Adrenal gland (tissue), 12 donors: ENCODE data around the gene TEX22. TPM values are rescaled to one million over a fixed set of nuclear protein-coding genes. Genes with fewer than 3 reads are reported as not detected.
A peak's percentile ranks its signal among the peaks of the same experiment; 100 is the strongest.

ENCODE experiments used
- DNase-seq, 7 donors: peaks; one replicate each; pipeline ENCODE4 v3.0.0-alpha.2; 2019 to 2020
- H3K27ac ChIP-seq, 5 donors: fragments of 200-600 bp; sonication (generic) in 4 of 5; 1 replicate in 3 of 5; 2 replicates in 2 of 5; pipeline versions ENCODE4 v1.5.1 to v1.8.0; 2016 to 2020; ENCODE audit warnings: mild to moderate bottlenecking in 1 of 5
- H3K27me3 ChIP-seq: fragments of 200-600 bp; 2 replicates; pipeline ENCODE4 v1.8.0; 2021
- H3K36me3 ChIP-seq, 2 donors: fragments of 200-600 bp; replicated peaks in 1 of 2; 1 replicate in 1 of 2; 2 replicates in 1 of 2; pipeline versions ENCODE4 v1.5.1 to v1.8.0; 2018 to 2022
- H3K4me1 ChIP-seq, 2 donors: fragments of 200-600 bp; replicated peaks in 1 of 2; 1 replicate in 1 of 2; 2 replicates in 1 of 2; pipeline versions ENCODE4 v1.5.1 to v1.8.0; 2018 to 2021
- H3K4me3 ChIP-seq, 4 donors: fragments of 200-600 bp; sonication (generic) in 3 of 4; one replicate each; pipeline ENCODE4 v1.5.1; 2016 to 2018
- H3K9me3 ChIP-seq, 3 donors: fragments of 200-600 bp; sonication (generic) in 1 of 3; replicated peaks in 1 of 3; 1 replicate in 2 of 3; 2 replicates in 1 of 3; pipeline versions ENCODE4 v1.5.1 to v1.8.0; 2016 to 2021
- POLR2A ChIP-seq, 2 donors: fragments of 450-650 bp; IDR thresholded peaks; one replicate each; pipeline ENCODE4 v1.6.1; 2017; ENCODE audit warnings: antibody characterized with exemption in 2 of 2, mild to moderate bottlenecking in 2 of 2, moderate library complexity in 1 of 2
- WGBS, 4 donors: extraction: QIAGEN DNeasy Blood & Tissue Kit in 2 of 4; methylation state at CpG; one replicate each; pipeline versions ENCODE4 v1.1.5 to v1.1.7; 2013 to 2017; 5-methylcytosine and 5-hydroxymethylcytosine counted together
- intact Hi-C, 2 donors: fragments of 100-400 bp; cut with DNase I; formaldehyde crosslinking; loops; one replicate each; pipeline versions ENCODE4 v1.14.1 to v1.15.0; 2022 to 2023
- polyA plus RNA-seq, 3 donors: library from polyadenylated mRNA; stranded (reverse); fragments of 200-250 nt in 2 of 3; fragments of 350-450 nt in 1 of 3; fragmentation: Illumina TruSeq in 1 of 3; extraction: RNeasy Lipid Tissue Mini Kit (QIAGEN cat#74804) in 1 of 3; gene quantifications; one replicate each; pipeline ENCODE4 v1.2.3, GENCODE V29; 2013 to 2014
- total RNA-seq, 9 donors: library from RNA; depleted of rRNA in 4 of 9; stranded (reverse); fragments of >200 nt in 4 of 9; fragments of 120-200 nt in 1 of 9; fragmentation: NEBNext Ultra II Directional in 1 of 9; extraction: Animal tissue kit (Norgen Biotek cat#: 25700) in 1 of 9; gene quantifications; one replicate each; pipeline versions ENCODE4 v1.1.0 to v1.2.4, GENCODE V29; 2013 to 2023
- TF ChIP-seq, protein P1 (sequence below), 6 experiments: fragments of 450-650 bp in 4 of 6; fragments of 200-600 bp in 2 of 6; sonication (generic) in 1 of 6; IDR thresholded peaks; 1 replicate in 5 of 6; 2 replicates in 1 of 6; pipeline versions ENCODE4 v1.5.1 to v1.8.0; 2016 to 2021; ENCODE audit warnings: antibody characterized with exemption in 6 of 6, mild to moderate bottlenecking in 2 of 6, moderate library complexity in 1 of 6
- donor health status: healthy with polysubstance abuse.
- donor health status: Bipolar disorder and iron deficiency.
- donor health status: DM: yes; HTN: yes; CAD: no.
- donor health status: DM: no; HTN: no; CAD: no.
- donor health status: DM: no; HTN: no; CAD: no.
- donor health status: DM: yes; HTN: yes; CAD: no.

The TEX22 gene
- total and polyA plus RNA-seq, 12 donors = 0.17 to 2.8 (median 0.38) TPM; not detected in 3

DNA sequence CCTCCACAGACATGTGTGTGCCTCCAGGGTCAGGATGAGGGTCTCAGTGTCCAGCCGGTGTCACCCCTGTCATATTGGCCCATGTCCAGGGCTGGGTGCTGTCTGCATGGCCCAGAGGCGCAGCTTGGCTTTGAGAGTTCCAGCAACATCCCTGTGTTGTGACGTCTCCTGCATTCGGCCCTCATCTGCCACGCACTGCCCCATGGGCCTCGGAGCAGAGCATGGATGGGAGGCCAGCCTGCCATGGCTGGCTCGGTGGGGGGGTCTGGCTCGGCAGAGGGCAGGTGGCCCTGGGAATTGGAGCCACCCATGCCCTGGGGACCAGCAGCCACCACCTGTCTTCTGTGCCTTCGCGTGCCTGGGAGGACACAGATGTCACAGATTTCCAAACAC is 10.8 kb upstream of the TEX22 start:
- Histone ChIP-seq H3K27me3 (no peaks in the 10 kb centered on the region), H3K27ac (no peak overlapping the region), H3K36me3 (peaks cover 0 to 35% of the 10 kb centered on the region in 2 donors), H3K4me1 (no peaks in the 10 kb centered on the region), H3K9me3 (no peaks in the 10 kb centered on the region), H3K4me3 (no peak overlapping the region)
- intact Hi-C loops = no loop called here
- WGBS, 4 donors = 84 to 96% (median 93%) methylated on average over 5 to 10 of the region's 10 CpGs
- no peak for DNase-seq
- TF ChIP-seq, protein P1, sequence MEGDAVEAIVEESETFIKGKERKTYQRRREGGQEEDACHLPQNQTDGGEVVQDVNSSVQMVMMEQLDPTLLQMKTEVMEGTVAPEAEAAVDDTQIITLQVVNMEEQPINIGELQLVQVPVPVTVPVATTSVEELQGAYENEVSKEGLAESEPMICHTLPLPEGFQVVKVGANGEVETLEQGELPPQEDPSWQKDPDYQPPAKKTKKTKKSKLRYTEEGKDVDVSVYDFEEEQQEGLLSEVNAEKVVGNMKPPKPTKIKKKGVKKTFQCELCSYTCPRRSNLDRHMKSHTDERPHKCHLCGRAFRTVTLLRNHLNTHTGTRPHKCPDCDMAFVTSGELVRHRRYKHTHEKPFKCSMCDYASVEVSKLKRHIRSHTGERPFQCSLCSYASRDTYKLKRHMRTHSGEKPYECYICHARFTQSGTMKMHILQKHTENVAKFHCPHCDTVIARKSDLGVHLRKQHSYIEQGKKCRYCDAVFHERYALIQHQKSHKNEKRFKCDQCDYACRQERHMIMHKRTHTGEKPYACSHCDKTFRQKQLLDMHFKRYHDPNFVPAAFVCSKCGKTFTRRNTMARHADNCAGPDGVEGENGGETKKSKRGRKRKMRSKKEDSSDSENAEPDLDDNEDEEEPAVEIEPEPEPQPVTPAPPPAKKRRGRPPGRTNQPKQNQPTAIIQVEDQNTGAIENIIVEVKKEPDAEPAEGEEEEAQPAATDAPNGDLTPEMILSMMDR (IDR thresholded peaks at IDR 0.05) = no peak
- no peak for TF ChIP-seq POLR2A (IDR thresholded peaks at IDR 0.05)

DNA sequence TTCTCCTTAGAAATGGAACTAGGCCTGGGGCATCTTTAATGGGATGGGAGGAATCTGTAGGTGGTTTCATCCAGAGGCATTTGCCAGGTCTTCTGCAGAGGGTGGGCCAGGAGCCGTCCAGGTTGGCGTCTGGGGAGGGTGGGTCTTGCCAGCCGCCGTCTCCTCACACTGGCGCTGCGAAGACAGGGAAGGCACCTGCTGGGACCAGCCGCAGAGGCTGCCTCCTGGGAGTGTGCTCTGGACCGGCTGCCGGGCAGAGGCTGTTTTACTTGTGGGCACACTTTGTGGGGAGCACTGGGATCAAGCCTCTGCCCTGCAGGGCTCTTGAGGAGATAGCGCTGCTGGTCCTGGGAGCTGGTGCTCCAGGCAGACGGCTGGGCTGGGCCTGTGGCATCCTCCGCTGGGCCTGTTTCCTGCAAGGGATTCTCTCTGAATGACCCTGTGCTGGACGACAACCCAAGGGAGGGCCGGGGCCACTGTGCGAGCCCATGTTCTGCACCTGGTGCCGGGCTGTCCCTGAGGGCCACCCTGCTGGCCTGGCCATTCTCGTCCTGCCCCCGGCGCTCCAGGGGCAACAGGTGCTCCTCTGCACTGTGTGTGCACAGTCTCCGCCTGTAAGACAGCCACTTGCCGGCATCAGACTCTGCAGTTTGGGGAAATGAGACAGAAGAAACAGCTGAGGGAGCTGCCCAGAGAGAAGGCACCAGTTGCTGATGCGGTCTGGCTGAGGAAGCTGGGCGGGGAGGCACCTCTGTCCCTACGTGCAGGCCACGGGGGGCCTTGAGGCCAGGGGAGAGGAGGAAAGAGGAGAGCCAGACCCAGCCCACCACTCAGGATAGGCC is 10.0 kb upstream of the TEX22 start:
- peak overlapping the region in 2 of 5 donors; percentile 22 to 62 for H3K27ac ChIP-seq
- TF ChIP-seq POLR2A (IDR thresholded peaks at IDR 0.05) = no peak
- TF ChIP-seq, protein P1 (IDR thresholded peaks at IDR 0.05) = no peak
- peak in 1 of 7 donors; percentile 11 for DNase-seq
- no peaks in the 10 kb centered on the region for H3K27me3 ChIP-seq
- peaks cover 0 to 27% of the 10 kb centered on the region in 2 donors for H3K36me3 ChIP-seq
- 82 to 86% (median 86%) methylated on average over 12 to 25 of the region's 25 CpGs for WGBS, 4 donors
- intact Hi-C loops = no loop called here
- no peaks in the 10 kb centered on the region for H3K4me1 ChIP-seq
- no peaks in the 10 kb centered on the region for H3K9me3 ChIP-seq
- H3K4me3 ChIP-seq = no peak overlapping the region

- H3K27ac ChIP-seq = peak overlapping the region in 2 of 5 donors; percentile 22 to 62
- no peak overlapping the region for H3K4me3 ChIP-seq
- intact Hi-C loops = no loop called here
- no peak for DNase-seq
- no peaks in the 10 kb centered on the region for H3K27me3 ChIP-seq
- H3K9me3 ChIP-seq = no peaks in the 10 kb centered on the region
- WGBS, 4 donors = 89 to 100% (median 91%) methylated on average over 2 to 16 of the region's 16 CpGs
- H3K4me1 ChIP-seq = no peaks in the 10 kb centered on the region
- TF ChIP-seq POLR2A (IDR thresholded peaks at IDR 0.05) = no peak
- TF ChIP-seq, protein P1 (IDR thresholded peaks at IDR 0.05) = no peak
- H3K36me3 ChIP-seq = peaks cover 0 to 21% of the 10 kb centered on the region in 2 donors
Observed at GRCh38 chr14:105388976-105389375, 9.4 kb upstream of the TEX22 start.

DNA sequence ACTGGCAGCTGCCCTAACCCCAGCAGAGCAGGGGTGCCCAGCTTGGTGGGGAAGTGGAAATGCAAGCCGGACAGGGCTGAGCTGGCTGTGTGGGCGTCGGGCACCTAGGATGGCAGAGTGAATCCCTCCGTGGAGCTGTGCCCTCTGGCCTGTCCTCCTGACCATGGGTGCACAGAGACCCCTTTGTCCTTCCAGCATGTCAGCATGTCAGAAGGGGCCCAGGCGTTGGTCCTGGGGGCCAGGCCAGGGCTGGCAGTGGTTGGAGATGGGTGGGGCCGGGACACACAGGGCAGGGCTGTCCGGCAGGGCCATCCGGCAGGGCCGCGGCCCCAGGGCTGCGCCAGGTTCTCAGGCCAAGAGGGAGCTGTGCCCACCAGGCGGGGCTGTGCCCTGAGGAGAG is 8.8 kb upstream of the TEX22 start:
- Histone ChIP-seq H3K27me3 (no peaks in the 10 kb centered on the region), H3K36me3 (peaks cover 0 to 15% of the 10 kb centered on the region in 2 donors), H3K4me1 (no peaks in the 10 kb centered on the region), H3K4me3 (no peak overlapping the region), H3K27ac (peak overlapping the region in 3 of 5 donors; percentile 29 to 72 (median 43)), H3K9me3 (no peaks in the 10 kb centered on the region)
- 68 to 76% (median 72%) methylated on average over 7 to 12 of the region's 12 CpGs for WGBS, 4 donors
- no peak for DNase-seq
- intact Hi-C loops = no loop called here
- no peak for TF ChIP-seq POLR2A (IDR thresholded peaks at IDR 0.05)
- TF ChIP-seq, protein P1 (IDR thresholded peaks at IDR 0.05) = no peak
